ENCODE measurements around the gene MGMT. TPM values are rescaled to one million over a fixed set of nuclear protein-coding genes. Genes with fewer than 3 reads are reported as not detected.

Gene MGMT
- total and polyA plus RNA-seq, 2 donors (not counting 3 experiments of a cell fraction or from before 2014, with no cell fraction given): 15.0 to 15.2 TPM

- no peaks in the 10 kb centered on the region for H3K36me3 ChIP-seq (ENCODE audit: control insufficient read depth in 2 of 2, extremely low read depth in 1 of 2, insufficient read depth in 2 of 2, low read length in 2 of 2)
- H3K4me3 ChIP-seq (replicated peaks in 1 of 3; ENCODE audit: insufficient read depth in 1 of 3, low read depth in 1 of 3, low read length in 3 of 3): no peak overlapping the region
- no TSS peak for BruUV-seq (replicated peaks)
- intact Hi-C loops (cut with micrococcal nuclease) (no loop called here), dilution Hi-C loops (cut with MboI; ENCODE audit: extremely low pct_ligation_motif_present, low sequenced_read_pairs) (no loop called here)
- H4K20me1 ChIP-seq (replicated peaks; ENCODE audit: control insufficient read depth, extremely low read depth, insufficient read depth, low read length): no peaks in the 10 kb centered on the region
- FAIRE-seq: no peak
- no peak overlapping the region for H3K9ac ChIP-seq (replicated peaks; ENCODE audit: extremely low read depth, insufficient read depth, low read length)
- no peaks in the 10 kb centered on the region for H3K4me1 ChIP-seq (ENCODE audit: control insufficient read depth, extremely low read depth, insufficient read depth, low read length)
- no peaks in the 10 kb centered on the region for H3K79me2 ChIP-seq (ENCODE audit: control insufficient read depth, insufficient read depth, low read length)
- no peak for TF ChIP-seq POLR2AphosphoS5 (IDR thresholded peaks at IDR 0.05; ENCODE audit: insufficient read depth, low read depth, low read length)
- no peak for TF ChIP-seq MYC (IDR thresholded peaks at IDR 0.05; ENCODE audit: low read depth, low read length)
- no peak for TF ChIP-seq FOS (IDR thresholded peaks at IDR 0.05; ENCODE audit: borderline replicate concordance, insufficient read depth, low read length)
- no peak for TF ChIP-seq MAX (IDR thresholded peaks at IDR 0.05; ENCODE audit: insufficient read depth, insufficient read length)
- TF ChIP-seq POLR2A (IDR thresholded peaks at IDR 0.05; ENCODE audit: low read depth, low read length): no peak
- no peak for TF ChIP-seq CTCF (IDR thresholded peaks at IDR 0.05; ENCODE audit: extremely low read depth in 1 of 2, insufficient read depth in 1 of 2, low read depth in 1 of 2, low read length in 2 of 2)
- no peak for TF ChIP-seq GATA2 (IDR thresholded peaks at IDR 0.05; ENCODE audit: insufficient read depth, insufficient read length, low read depth, low read length)
- no peak for TF ChIP-seq JUN (IDR thresholded peaks at IDR 0.05; ENCODE audit: borderline replicate concordance, insufficient read depth, insufficient read length, low read depth)
- no peak for TF ChIP-seq EZH2 (IDR thresholded peaks at IDR 0.05; ENCODE audit: borderline replicate concordance, low read depth, low read length, severe bottlenecking)
- no peak overlapping the region for H3K4me2 ChIP-seq (ENCODE audit: insufficient read depth, low read length)
- no peak overlapping the region for H3K27ac ChIP-seq (ENCODE audit: insufficient read depth, low read depth, low read length)
- no peaks in the 10 kb centered on the region for H3K9me1 ChIP-seq (replicated peaks; ENCODE audit: control insufficient read depth, extremely low read depth, insufficient read depth, low read length)
- ChIA-PET CTCF (no interaction called here), POLR2A (no interaction called here)
- DNase-seq (ENCODE audit: low read depth, low spot score): no peak
- H2AFZ ChIP-seq (ENCODE audit: low read depth, low read length): no peak overlapping the region
- no peaks in the 10 kb centered on the region for H3K9me3 ChIP-seq (replicated peaks; ENCODE audit: control insufficient read depth, insufficient read depth, low read length)
- no peaks in the 10 kb centered on the region for H3K27me3 ChIP-seq (ENCODE audit: control insufficient read depth in 2 of 2, insufficient read depth in 2 of 2, low read length in 2 of 2)
Measured at GRCh38 chr10:129645487-129645886, 178.4 kb downstream of the MGMT start.
